ENCODE results near the gene MACROD1.

DNA sequence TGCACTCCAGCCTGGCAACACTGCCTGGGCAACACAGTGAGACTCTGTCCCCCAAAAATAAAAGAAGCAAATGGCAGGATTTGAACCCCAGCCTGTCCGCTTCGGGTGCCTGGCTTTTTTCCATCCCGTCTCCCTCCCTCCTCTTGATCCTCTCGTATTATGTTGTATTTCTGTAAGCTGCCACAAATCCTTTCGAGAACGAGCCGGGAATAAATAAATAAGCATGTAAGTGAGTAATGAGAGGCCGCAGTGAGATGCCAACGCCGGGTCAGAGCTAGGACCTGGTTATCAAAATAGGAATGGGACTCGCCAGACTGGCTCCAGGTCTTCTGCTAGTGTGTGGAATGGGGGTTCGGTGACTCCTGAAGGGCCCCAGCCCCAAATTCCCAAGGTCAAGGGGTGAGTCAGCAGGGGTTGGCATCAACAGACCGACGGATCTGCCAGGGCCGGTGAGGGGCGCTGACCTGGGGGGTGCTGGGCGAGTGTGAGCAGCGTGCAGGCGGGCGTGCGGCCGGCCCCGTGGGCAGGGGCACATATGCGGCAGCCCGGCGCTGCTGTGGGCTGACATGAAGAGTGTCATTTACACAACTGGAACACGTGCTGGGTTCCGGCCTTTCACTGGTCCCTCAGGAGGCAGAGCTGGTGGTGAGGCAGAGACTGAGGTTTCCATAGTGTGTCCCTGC is 82.4 kb downstream of the MACROD1 start:
- TF ChIP-seq, protein P1, sequence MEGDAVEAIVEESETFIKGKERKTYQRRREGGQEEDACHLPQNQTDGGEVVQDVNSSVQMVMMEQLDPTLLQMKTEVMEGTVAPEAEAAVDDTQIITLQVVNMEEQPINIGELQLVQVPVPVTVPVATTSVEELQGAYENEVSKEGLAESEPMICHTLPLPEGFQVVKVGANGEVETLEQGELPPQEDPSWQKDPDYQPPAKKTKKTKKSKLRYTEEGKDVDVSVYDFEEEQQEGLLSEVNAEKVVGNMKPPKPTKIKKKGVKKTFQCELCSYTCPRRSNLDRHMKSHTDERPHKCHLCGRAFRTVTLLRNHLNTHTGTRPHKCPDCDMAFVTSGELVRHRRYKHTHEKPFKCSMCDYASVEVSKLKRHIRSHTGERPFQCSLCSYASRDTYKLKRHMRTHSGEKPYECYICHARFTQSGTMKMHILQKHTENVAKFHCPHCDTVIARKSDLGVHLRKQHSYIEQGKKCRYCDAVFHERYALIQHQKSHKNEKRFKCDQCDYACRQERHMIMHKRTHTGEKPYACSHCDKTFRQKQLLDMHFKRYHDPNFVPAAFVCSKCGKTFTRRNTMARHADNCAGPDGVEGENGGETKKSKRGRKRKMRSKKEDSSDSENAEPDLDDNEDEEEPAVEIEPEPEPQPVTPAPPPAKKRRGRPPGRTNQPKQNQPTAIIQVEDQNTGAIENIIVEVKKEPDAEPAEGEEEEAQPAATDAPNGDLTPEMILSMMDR (IDR thresholded peaks at IDR 0.05; ENCODE audit: poor library complexity) = no peak
- no peak for TF ChIP-seq EZH2 (IDR thresholded peaks at IDR 0.05; ENCODE audit: borderline replicate concordance)

Data from hepatocyte (in vitro differentiated cells).